H9 (cell line): ENCODE measurements around the gene MGAT4A. TPM values are rescaled to one million over a fixed set of nuclear protein-coding genes. Genes with fewer than 3 reads are reported as not detected.

Source experiments
- DNase-seq: peaks from one replicate; pipeline ENCODE4 v3.0.0-alpha.2; 2017
- H2AFZ ChIP-seq: one replicate; pipeline ENCODE4 v1.6.1; 2013; ENCODE audit warnings: mild to moderate bottlenecking, low read length, control low read depth, moderate library complexity
- H2AK5ac ChIP-seq: 2 replicates; pipeline ENCODE4 v1.6.1; 2013; ENCODE audit warnings: low read length, control low read depth, mixed read lengths; ENCODE audit not compliant: insufficient read length
- H2BK120ac ChIP-seq: one replicate; pipeline ENCODE4 v1.6.1; 2013; ENCODE audit warnings: low read depth, mild to moderate bottlenecking, low read length, control low read depth, inconsistent platforms; ENCODE audit not compliant: poor library complexity, severe bottlenecking
- H2BK12ac ChIP-seq: 2 replicates; pipeline ENCODE4 v1.6.1; 2013; ENCODE audit warnings: low read length, control low read depth, mixed read lengths, low read depth; ENCODE audit not compliant: insufficient read length
- H2BK15ac ChIP-seq: 2 replicates; pipeline ENCODE4 v1.6.1; 2013; ENCODE audit warnings: low read depth, low read length, control low read depth
- H2BK20ac ChIP-seq: one replicate; pipeline ENCODE4 v1.6.1; 2013; ENCODE audit warnings: low read depth, mild to moderate bottlenecking, low read length, control low read depth, inconsistent platforms; ENCODE audit not compliant: poor library complexity, severe bottlenecking
- H2BK5ac ChIP-seq: 2 replicates; pipeline ENCODE4 v1.6.1; 2013; ENCODE audit warnings: low read length, control low read depth, mixed read lengths; ENCODE audit not compliant: insufficient read length
- H3K14ac ChIP-seq: 2 replicates; pipeline ENCODE4 v1.6.1; 2013; ENCODE audit warnings: low read length, control low read depth; ENCODE audit not compliant: insufficient read depth
- H3K18ac ChIP-seq: 2 replicates; pipeline ENCODE4 v1.6.1; 2013; ENCODE audit warnings: low read depth, mild to moderate bottlenecking, mixed read lengths, low read length, control low read depth; ENCODE audit not compliant: insufficient read length
- H3K23ac ChIP-seq: 2 replicates; pipeline ENCODE4 v1.6.1; 2013; ENCODE audit warnings: low read length, control low read depth, mixed read lengths, low read depth; ENCODE audit not compliant: insufficient read length
- H3K23me2 ChIP-seq: 2 replicates; pipeline ENCODE4 v1.6.1; 2013; ENCODE audit warnings: low read depth, mild to moderate bottlenecking, mixed read lengths, low read length, control low read depth; ENCODE audit not compliant: insufficient read length, poor library complexity, severe bottlenecking
- H3K27ac ChIP-seq: 2 replicates; pipeline ENCODE4 v1.5.1; 2013; ENCODE audit warnings: low read length, control low read depth, mixed read lengths, low read depth; ENCODE audit not compliant: insufficient read length
- H3K27me3 ChIP-seq: 2 replicates; pipeline ENCODE4 v1.6.1; 2013; ENCODE audit warnings: low read length, control low read depth, inconsistent platforms; ENCODE audit not compliant: insufficient read depth
- H3K4ac ChIP-seq: 2 replicates; pipeline ENCODE4 v1.6.1; 2013; ENCODE audit warnings: low read depth, mild to moderate bottlenecking, control low read depth, inconsistent platforms, low read length, moderate library complexity
- H3K4me1 ChIP-seq: 2 replicates; pipeline ENCODE4 v1.6.1; 2013; ENCODE audit warnings: low read length, control low read depth, inconsistent platforms; ENCODE audit not compliant: insufficient read depth
- H3K4me2 ChIP-seq: 2 replicates; pipeline ENCODE4 v1.6.1; 2013; ENCODE audit warnings: low read length, control low read depth, mixed read lengths; ENCODE audit not compliant: insufficient read length, insufficient read depth
- H3K56ac ChIP-seq: 2 replicates; pipeline ENCODE4 v1.6.1; 2013; ENCODE audit warnings: low read depth, mild to moderate bottlenecking, mixed read lengths, low read length, control low read depth; ENCODE audit not compliant: insufficient read length
- H3K79me1 ChIP-seq: 2 replicates; pipeline ENCODE4 v1.6.1; 2013; ENCODE audit warnings: low read depth, mild to moderate bottlenecking, moderate library complexity, low read length, control low read depth, inconsistent platforms; ENCODE audit not compliant: insufficient read depth, poor library complexity, severe bottlenecking
- H3K79me2 ChIP-seq: 2 replicates; pipeline ENCODE4 v1.6.1; 2013; ENCODE audit warnings: low read length, control low read depth, inconsistent platforms; ENCODE audit not compliant: insufficient read depth
- H3K9ac ChIP-seq: 2 replicates; pipeline ENCODE4 v1.6.1; 2013; ENCODE audit warnings: low read length, control low read depth, mixed read lengths; ENCODE audit not compliant: insufficient read length; ENCODE audit errors: extremely low read depth
- H3K9me3 ChIP-seq: one replicate; pipeline ENCODE4 v1.6.1; 2013; ENCODE audit warnings: low read depth, low read length, inconsistent platforms; ENCODE audit not compliant: control insufficient read depth
- H3T11ph ChIP-seq: one replicate; pipeline ENCODE4 v1.6.1; 2013; ENCODE audit warnings: mild to moderate bottlenecking, low read length, control low read depth, inconsistent platforms
- H4K20me1 ChIP-seq: one replicate; pipeline ENCODE4 v1.6.1; 2013; ENCODE audit not compliant: control insufficient read depth, insufficient read length, insufficient read depth
- H4K5ac ChIP-seq: 2 replicates; pipeline ENCODE4 v1.6.1; 2013; ENCODE audit warnings: low read depth, mild to moderate bottlenecking, mixed read lengths, low read length, control low read depth; ENCODE audit not compliant: insufficient read length
- H4K8ac ChIP-seq: replicated peaks from 2 replicates; pipeline ENCODE4 v1.6.1; 2013; ENCODE audit warnings: low read length, control low read depth, mixed read lengths, low read depth; ENCODE audit not compliant: insufficient read length
- H4K91ac ChIP-seq: 2 replicates; pipeline ENCODE4 v1.6.1; 2013; ENCODE audit warnings: low read depth, mild to moderate bottlenecking, moderate library complexity, mixed read lengths, low read length, control low read depth; ENCODE audit not compliant: insufficient read length
- H3K27ac Mint-ChIP-seq, 3 experiments: 2 replicates in 2 of 3; 3 replicates in 1 of 3; pipeline ENCODE4 v1.8.0; 2020 to 2021; ENCODE audit warnings: mixed read lengths in 3 of 3, mild to moderate bottlenecking in 1 of 3, moderate library complexity in 1 of 3
- H3K27me3 Mint-ChIP-seq: 2 replicates; pipeline ENCODE4 v1.8.0; 2021; ENCODE audit warnings: low read depth, mild to moderate bottlenecking, moderate library complexity, mixed read lengths
- H3K36me3 Mint-ChIP-seq, 3 experiments: 2 replicates in 2 of 3; 3 replicates in 1 of 3; pipeline ENCODE4 v1.8.0; 2020 to 2021; ENCODE audit warnings: low read depth in 3 of 3, mixed read lengths in 3 of 3; ENCODE audit not compliant: insufficient read depth in 1 of 3
- H3K4me1 Mint-ChIP-seq, 2 experiments: 2 replicates each; pipeline ENCODE4 v1.8.0; 2020; ENCODE audit warnings: mixed read lengths in 2 of 2
- H3K4me3 Mint-ChIP-seq, 2 experiments: 2 replicates in 1 of 2; 3 replicates in 1 of 2; pipeline ENCODE4 v1.8.0; 2020 to 2021; ENCODE audit warnings: mild to moderate bottlenecking in 2 of 2, mixed read lengths in 2 of 2, moderate library complexity in 1 of 2
- H3K9me3 Mint-ChIP-seq, 2 experiments: 2 replicates in 1 of 2; 3 replicates in 1 of 2; pipeline ENCODE4 v1.8.0; 2020; ENCODE audit warnings: mild to moderate bottlenecking in 2 of 2, mixed read lengths in 2 of 2, moderate library complexity in 1 of 2
- CTCF ChIP-seq: fragments of 200-600 bp; sonication (generic); conservative IDR thresholded peaks from 3 replicates; pipeline ENCODE4 v1.8.0; 2021; ENCODE audit warnings: antibody characterized with exemption, mild to moderate bottlenecking
- WGBS: extraction: QIAGEN DNeasy Blood & Tissue Kit; methylation state at CpG from one replicate; pipeline ENCODE4 v1.1.7; 2013; ENCODE audit warnings: missing lambda C conversion rate, low lambda C conversion rate, mixed read lengths; ENCODE audit not compliant: insufficient read length; ENCODE audit errors: extremely low coverage; 5-methylcytosine and 5-hydroxymethylcytosine counted together
- total RNA-seq: library from RNA; stranded (reverse); gene quantifications from 2 replicates; pipeline ENCODE4 v1.2.1, GENCODE V29; 2021

MGAT4A gene
- total RNA-seq, 1 experiment from 2014 or later = 3.5 TPM

GRCh38 chr2:98607104-98607503 lies 123.8 kb downstream of the MGAT4A start:
- no peak overlapping the region for H3K18ac ChIP-seq

More at GRCh38 chr2:98607104-98607503, 123.8 kb downstream of the MGAT4A start:
- Mint-ChIP-seq H3K4me3 (peak overlapping the region; percentile 85 to 86), H3K9me3 (no peaks in the 10 kb centered on the region), H3K27ac (no peak overlapping the region), H3K36me3 (peaks cover 4 to 40% (median 36%) of the 10 kb centered on the region in 3 experiments; a peak in 6 of 7 replicates), H3K27me3 (no peaks in the 10 kb centered on the region), H3K4me1 (peaks cover 18 to 21% of the 10 kb centered on the region in 2 experiments)
- Histone ChIP-seq H3T11ph (no peak overlapping the region), H4K8ac (no peak overlapping the region), H3K4me2 (peak overlapping the region; percentile 97), H2BK15ac (no peak overlapping the region), H3K9me3 (no peaks in the 10 kb centered on the region), H4K20me1 (peaks cover 4% of the 10 kb centered on the region), H3K27ac (no peak overlapping the region), H3K27me3 (no peaks in the 10 kb centered on the region), H2BK12ac (no peak overlapping the region), H3K9ac (peak overlapping the region; percentile 86), H3K14ac (no peak overlapping the region; the same call in 1 of the 2 replicates), H3K56ac (no peak overlapping the region), H3K23ac (no peak overlapping the region), H2AFZ (no peak overlapping the region), H4K91ac (no peak overlapping the region), H2BK20ac (no peak overlapping the region), H3K79me1 (peaks cover 7% of the 10 kb centered on the region), H3K4me1 (no peaks in the 10 kb centered on the region; the same call in 1 of the 2 replicates), H3K23me2 (peaks cover 14% of the 10 kb centered on the region), H2BK5ac (no peak overlapping the region), H2BK120ac (no peak overlapping the region), H3K4ac (no peak overlapping the region), H2AK5ac (no peak overlapping the region), H4K5ac (no peak overlapping the region), H3K79me2 (peaks cover 15% of the 10 kb centered on the region; the same call in 1 of the 2 replicates)
- no peak for DNase-seq
- no peak for TF ChIP-seq CTCF
- no CpG with 5 or more reads among the region's 6 CpGs for WGBS
